ENCODE measurements around the gene NAMPT.

- TF ChIP-seq CTCF (IDR thresholded peaks at IDR 0.05) (no peak), POLR2A (IDR thresholded peaks at IDR 0.05) (no peak)
These were observed 81.3 kb downstream of the NAMPT start for GRCh38 chr7:106203473-106203872.

All from thyroid gland (tissue), 4 donors.